Stomach (tissue), 19 donors: Measurements from ENCODE around the gene FTSJ3. TPM values are rescaled to one million over a fixed set of nuclear protein-coding genes. Genes with fewer than 3 reads are reported as not detected.
"Not testable (repeated sequence)": the region's sequence is repeated elsewhere in the genome, so short reads cannot be mapped to it uniquely, and the experiment has no call there.

ENCODE experiments used
- DNase-seq, 2 donors: peaks; one replicate each; pipeline versions ENCODE4 v3.0.0 to v3.0.0-alpha.2; 2013 to 2019
- H3K27ac ChIP-seq, 5 donors: fragments of 200-600 bp in 4 of 5; sonication (generic) in 4 of 5; one replicate each; pipeline ENCODE4 v1.5.1; 2013 to 2019; ENCODE audit warnings: mild to moderate bottlenecking in 1 of 5, moderate library complexity in 1 of 5
- H3K27me3 ChIP-seq, 3 donors: fragments of 200-600 bp; sonication (generic); one replicate each; pipeline ENCODE4 v1.5.1; 2017 to 2019; ENCODE audit warnings: mixed run types in 1 of 3
- H3K36me3 ChIP-seq, 4 donors: fragments of 200-600 bp; sonication (generic); 1 replicate in 3 of 4; 2 replicates in 1 of 4; pipeline ENCODE4 v1.5.1; 2016 to 2019
- H3K4me1 ChIP-seq, 4 donors: fragments of 200-600 bp; sonication (generic); one replicate each; pipeline ENCODE4 v1.5.1; 2016 to 2019
- H3K4me3 ChIP-seq, 4 donors: fragments of 200-600 bp; sonication (generic) in 3 of 4; one replicate each; pipeline ENCODE4 v1.5.1; 2016 to 2019; ENCODE audit warnings: mild to moderate bottlenecking in 1 of 4
- H3K9me3 ChIP-seq, 4 donors: fragments of 200-600 bp; sonication (generic); one replicate each; pipeline ENCODE4 v1.5.1; 2016 to 2019
- CTCF ChIP-seq, 7 experiments: fragments of 450-650 bp in 4 of 7; fragments of 200-600 bp in 3 of 7; sonication (generic) in 3 of 7; IDR thresholded peaks; one replicate each; pipeline ENCODE4 v1.5.1; 2016 to 2019; ENCODE audit warnings: antibody characterized with exemption in 7 of 7, control low read depth in 2 of 7, mild to moderate bottlenecking in 1 of 7
- EP300 ChIP-seq: sonication (generic); formaldehyde crosslinking; IDR thresholded peaks from one replicate; pipeline ENCODE4 v1.6.1; 2017; ENCODE audit warnings: antibody characterized with exemption
- POLR2A ChIP-seq, 4 donors: fragments of 450-650 bp; IDR thresholded peaks; one replicate each; pipeline ENCODE4 v1.6.1; 2016; ENCODE audit warnings: antibody characterized with exemption in 4 of 4, control low read depth in 2 of 4, mild to moderate bottlenecking in 1 of 4, moderate library complexity in 1 of 4
- POLR2AphosphoS5 ChIP-seq, 3 donors: sonication (generic); formaldehyde crosslinking; IDR thresholded peaks; one replicate each; pipeline ENCODE4 v1.6.1; 2016; ENCODE audit warnings: antibody characterized with exemption in 3 of 3
- WGBS, 5 donors: extraction: QIAGEN DNeasy Blood & Tissue Kit in 3 of 5; methylation state at CpG; one replicate each; pipeline versions ENCODE4 v1.1.5 to v1.1.7; 2013 to 2018; 5-methylcytosine and 5-hydroxymethylcytosine counted together
- intact Hi-C: fragments of 100-400 bp; cut with DNase I; formaldehyde crosslinking; loops from one replicate; pipeline ENCODE4 v1.15.1; 2023; ENCODE audit warnings: low total_unique reads
- long read RNA-seq, 10 donors: transcript quantifications; one replicate each; lab custom pipeline, GENCODE V29; 2026
- polyA plus RNA-seq, 3 donors: library from polyadenylated mRNA; stranded (reverse); fragments of 200-250 nt; gene quantifications; one replicate each; pipeline ENCODE4 v1.2.3, GENCODE V29; 2013
- total RNA-seq, 5 donors: library from RNA; depleted of rRNA; stranded (reverse); fragments of >200 nt; gene quantifications; one replicate each; pipeline versions ENCODE4 v1.1.0 to v1.2.3, GENCODE V29; 2014 to 2016
- donor health status: healthy with polysubstance abuse.
- donor health status: Bipolar disorder and iron deficiency.
- donor health status: healthy.

Gene FTSJ3
- total RNA-seq: 10 to 100 TPM in 4 of 5 donors, 1 to 10 TPM in 1; 3.5 to 54.0 (median 38.6) TPM
- polyA plus RNA-seq: 10 to 100 TPM; 12.2 to 14.4 (median 13.4) TPM
- long read RNA-seq, donor 1, partial matches to known transcripts: 6 of 6 reads
- long read RNA-seq, donor 1, other reads (novel, unspliced or antisense): 0 of 6 reads
- long read RNA-seq, donor 2, partial matches to known transcripts: 54 of 102 reads
- long read RNA-seq, donor 2, other reads (novel, unspliced or antisense): 44 of 102 reads
- long read RNA-seq, donor 3, partial matches to known transcripts: 8 of 10 reads
- long read RNA-seq, donor 3, other reads (novel, unspliced or antisense): 0 of 10 reads
- long read RNA-seq, donor 4: 0 reads
- long read RNA-seq, donor 5, partial matches to known transcripts: 50 of 81 reads
- long read RNA-seq, donor 5, other reads (novel, unspliced or antisense): 29 of 81 reads
- long read RNA-seq, donor 6, partial matches to known transcripts: 46 of 48 reads
- long read RNA-seq, donor 6, other reads (novel, unspliced or antisense): 0 of 48 reads
- long read RNA-seq, donor 7, partial matches to known transcripts: 16 of 18 reads
- long read RNA-seq, donor 7, other reads (novel, unspliced or antisense): 0 of 18 reads
- long read RNA-seq, donor 8, partial matches to known transcripts: 8 of 10 reads
- long read RNA-seq, donor 8, other reads (novel, unspliced or antisense): 0 of 10 reads
- long read RNA-seq, donor 9, partial matches to known transcripts: 0 of 2 reads
- long read RNA-seq, donor 9, other reads (novel, unspliced or antisense): 0 of 2 reads
- long read RNA-seq, donor 10, partial matches to known transcripts: 40 of 52 reads
- long read RNA-seq, donor 10, other reads (novel, unspliced or antisense): 12 of 52 reads

GRCh38 chr17:63827002-63827800 is at the start of gene FTSJ3, which contains the start of gene PSMC5:
Gene FTSJ3 (minus strand): TSS chr17:63827663. CDS start chr17:63826902, 761 bp downstream.
Gene PSMC5 (plus strand): TSS chr17:63827431. CDS start chr17:63827491, 60 bp downstream.
- DNase-seq: peak; percentile 94 to 98
- 0% methylated on average over 24 to 58 of the region's 58 CpGs for WGBS, 5 donors
- Histone ChIP-seq H3K4me1 (peaks cover 27 to 41% (median 37%) of the 10 kb centered on the region in 4 donors), H3K27me3 (no peaks in the 10 kb centered on the region), H3K36me3 (peaks cover 66 to 71% (median 69%) of the 10 kb centered on the region in 4 donors), H3K4me3 (peak within 1 kb of the TSS; percentile 73 to 82 (median 78)), H3K9me3 (no peaks in the 10 kb centered on the region), H3K27ac (peak within 1 kb of the TSS; percentile 87 to 95 (median 94))
- TF ChIP-seq EP300: no peak
- TF ChIP-seq POLR2A (IDR thresholded peaks at IDR 0.05): peak in 1 of 4 donors; percentile 41
- peak in 5 of 7 experiments; percentile 24 to 45 (median 34) for TF ChIP-seq CTCF (IDR thresholded peaks at IDR 0.05)
- TF ChIP-seq POLR2AphosphoS5 (IDR thresholded peaks at IDR 0.05): peak; percentile 78 to 94 (median 86)
- intact Hi-C loops: no loop called here

- intact Hi-C loops, H3K4me1 ChIP-seq, H3K9me3 ChIP-seq, H3K4me3 ChIP-seq, DNase-seq, H3K27me3 ChIP-seq, H3K27ac ChIP-seq, H3K36me3 ChIP-seq: not testable (repeated sequence)
- WGBS, 5 donors: 79 to 87% (median 83%) methylated on average over 6 of the region's 6 CpGs
These were observed 47.2 kb upstream of the FTSJ3 start for GRCh38 chr17:63874693-63875092.

- DNase-seq, H3K27ac ChIP-seq, H3K9me3 ChIP-seq, H3K36me3 ChIP-seq, intact Hi-C loops, H3K27me3 ChIP-seq, H3K4me3 ChIP-seq, H3K4me1 ChIP-seq: not testable (repeated sequence)
- 78 to 89% (median 81%) methylated on average over 3 to 7 of the region's 8 CpGs for WGBS, 5 donors
These were observed 46.7 kb upstream of the FTSJ3 start for GRCh38 chr17:63874061-63874626.

GRCh38 chr17:63873577-63873976 is 46.1 kb upstream of the FTSJ3 start, which contains the start of gene CSH2:
Gene CSH2 (minus strand): TSS chr17:63873677. CDS start chr17:63873614, 63 bp downstream.
- intact Hi-C loops, DNase-seq, H3K36me3 ChIP-seq, H3K4me3 ChIP-seq, H3K4me1 ChIP-seq, H3K27me3 ChIP-seq, H3K9me3 ChIP-seq, H3K27ac ChIP-seq: not testable (repeated sequence)
- 72 to 95% (median 80%) methylated on average over 2 to 7 of the region's 7 CpGs for WGBS, 5 donors

- WGBS, 5 donors: 91 to 97% (median 94%) methylated on average over 11 to 15 of the region's 15 CpGs
- H3K9me3 ChIP-seq, H3K4me3 ChIP-seq, H3K4me1 ChIP-seq, H3K27ac ChIP-seq, DNase-seq, H3K27me3 ChIP-seq, H3K36me3 ChIP-seq, intact Hi-C loops: not testable (repeated sequence)
These were observed 44.3 kb upstream of the FTSJ3 start for GRCh38 chr17:63871646-63872365.

- H3K27ac ChIP-seq, DNase-seq, H3K36me3 ChIP-seq, H3K9me3 ChIP-seq, H3K27me3 ChIP-seq, intact Hi-C loops, H3K4me1 ChIP-seq, H3K4me3 ChIP-seq: not testable (repeated sequence)
- 84 to 93% (median 92%) methylated on average over 4 of the region's 4 CpGs for WGBS, 5 donors
These were observed 42.8 kb upstream of the FTSJ3 start for GRCh38 chr17:63870292-63870665.

GRCh38 chr17:63869491-63870291 is 42.2 kb upstream of the FTSJ3 start:
- H3K27me3 ChIP-seq, H3K9me3 ChIP-seq, intact Hi-C loops, H3K4me1 ChIP-seq, DNase-seq, H3K36me3 ChIP-seq, H3K4me3 ChIP-seq, H3K27ac ChIP-seq: not testable (repeated sequence)
- WGBS, 5 donors: 51 to 65% (median 59%) methylated on average over 9 of the region's 9 CpGs

GRCh38 chr17:63866625-63867024 is 39.2 kb upstream of the FTSJ3 start:
- H3K4me1 ChIP-seq, H3K9me3 ChIP-seq, DNase-seq, H3K27me3 ChIP-seq, intact Hi-C loops, H3K36me3 ChIP-seq, H3K27ac ChIP-seq, H3K4me3 ChIP-seq: not testable (repeated sequence)
- 51 to 80% (median 75%) methylated on average over 5 to 7 of the region's 7 CpGs for WGBS, 5 donors
